ENCODE results near the gene SLC37A3. TPM values are rescaled to one million over a fixed set of nuclear protein-coding genes. Genes with fewer than 3 reads are reported as not detected.

Gene SLC37A3
- total RNA-seq, 1 experiment from 2014 or later = 22.1 TPM

DNA sequence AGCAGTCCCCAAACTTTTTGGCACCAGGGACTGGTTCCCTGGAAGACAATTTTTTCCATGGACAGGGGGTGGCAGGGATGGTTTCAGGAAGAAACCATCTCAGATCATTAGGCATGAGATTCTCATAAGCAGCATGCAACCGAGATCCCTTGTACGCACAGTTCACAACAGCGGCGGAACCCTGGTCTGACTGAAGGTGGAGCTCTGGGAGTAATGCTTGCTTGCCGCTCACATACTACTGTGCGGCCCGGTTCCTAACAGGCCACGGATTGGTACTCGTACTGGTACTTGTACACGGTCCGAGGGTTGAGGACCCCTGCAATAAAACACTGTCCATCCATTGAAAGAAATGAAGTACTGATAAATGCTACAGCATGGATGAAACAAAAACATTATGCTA lies 48.1 kb upstream of the SLC37A3 start:
- DNase-seq (no peak), ATAC-seq (no peak)
- CTCF ChIA-PET = no interaction called here
- no peaks in the 10 kb centered on the region for H3K79me2 ChIP-seq (ENCODE audit: low read length)
- no peaks in the 10 kb centered on the region for H3K9me2 ChIP-seq (replicated peaks; ENCODE audit: low read length)
- no peaks in the 10 kb centered on the region for H4K20me1 ChIP-seq (ENCODE audit: low read length)
- BruUV-seq (replicated peaks) = no TSS peak
- no peaks in the 10 kb centered on the region for H3F3A ChIP-seq (ENCODE audit: low read length, unreplicated experiment)
- H3K4me2 ChIP-seq (ENCODE audit: low read length) = no peak overlapping the region
- intact Hi-C loops (cut with micrococcal nuclease) = no loop called here
- H3K9me3 ChIP-seq (ENCODE audit: low read length) = no peaks in the 10 kb centered on the region
- no peaks in the 10 kb centered on the region for H3K27me3 ChIP-seq (ENCODE audit: low read length)
- no peak overlapping the region for H3K27ac ChIP-seq (ENCODE audit: low read length)
- POLR2A ChIA-PET (ENCODE audit: unreplicated experiment) = no interaction called here
- H3K36me3 ChIP-seq (ENCODE audit: low read depth, low read length) = no peaks in the 10 kb centered on the region
- H2AFZ ChIP-seq (ENCODE audit: low read length) = no peak overlapping the region
- TF ChIP-seq, protein P1, sequence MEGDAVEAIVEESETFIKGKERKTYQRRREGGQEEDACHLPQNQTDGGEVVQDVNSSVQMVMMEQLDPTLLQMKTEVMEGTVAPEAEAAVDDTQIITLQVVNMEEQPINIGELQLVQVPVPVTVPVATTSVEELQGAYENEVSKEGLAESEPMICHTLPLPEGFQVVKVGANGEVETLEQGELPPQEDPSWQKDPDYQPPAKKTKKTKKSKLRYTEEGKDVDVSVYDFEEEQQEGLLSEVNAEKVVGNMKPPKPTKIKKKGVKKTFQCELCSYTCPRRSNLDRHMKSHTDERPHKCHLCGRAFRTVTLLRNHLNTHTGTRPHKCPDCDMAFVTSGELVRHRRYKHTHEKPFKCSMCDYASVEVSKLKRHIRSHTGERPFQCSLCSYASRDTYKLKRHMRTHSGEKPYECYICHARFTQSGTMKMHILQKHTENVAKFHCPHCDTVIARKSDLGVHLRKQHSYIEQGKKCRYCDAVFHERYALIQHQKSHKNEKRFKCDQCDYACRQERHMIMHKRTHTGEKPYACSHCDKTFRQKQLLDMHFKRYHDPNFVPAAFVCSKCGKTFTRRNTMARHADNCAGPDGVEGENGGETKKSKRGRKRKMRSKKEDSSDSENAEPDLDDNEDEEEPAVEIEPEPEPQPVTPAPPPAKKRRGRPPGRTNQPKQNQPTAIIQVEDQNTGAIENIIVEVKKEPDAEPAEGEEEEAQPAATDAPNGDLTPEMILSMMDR (conservative IDR thresholded peaks at IDR 0.05; ENCODE audit: low read depth, low read length) = no peak
- TF ChIP-seq EZH2phosphoT487 (IDR thresholded peaks at IDR 0.05; ENCODE audit: borderline replicate concordance, low read length) (no peak), EZH2 (IDR thresholded peaks at IDR 0.05; ENCODE audit: low read length, unreplicated experiment) (no peak)
- no peak overlapping the region for H3K9ac ChIP-seq (ENCODE audit: low read length)
- no peaks in the 10 kb centered on the region for H3K4me1 ChIP-seq (ENCODE audit: insufficient read depth, low read length)
- H3K4me3 ChIP-seq (ENCODE audit: low read length) = no peak overlapping the region

DNA sequence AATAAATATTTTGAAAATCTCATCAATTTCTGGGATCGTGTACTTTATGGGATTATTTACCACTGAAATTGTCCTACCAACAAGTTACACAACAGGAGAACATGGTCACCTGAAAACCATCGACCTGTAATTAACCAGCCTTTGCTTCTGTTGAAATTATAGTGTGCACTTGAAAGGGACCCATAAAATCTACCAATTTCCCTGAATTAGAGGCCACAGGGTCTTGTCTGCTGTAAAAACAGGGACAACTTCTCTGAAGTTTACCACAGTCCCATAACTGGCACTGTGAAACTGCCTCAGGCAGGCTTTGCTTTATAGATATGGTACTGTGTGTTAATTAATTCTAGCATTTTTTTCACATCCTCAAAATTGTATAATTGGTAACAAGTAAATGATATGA lies 43.2 kb upstream of the SLC37A3 start:
- Histone ChIP-seq H3K27me3 (ENCODE audit: low read length) (no peaks in the 10 kb centered on the region), H3K9ac (ENCODE audit: low read length) (no peak overlapping the region), H3K79me2 (ENCODE audit: low read length) (no peaks in the 10 kb centered on the region), H3F3A (ENCODE audit: low read length, unreplicated experiment) (no peaks in the 10 kb centered on the region), H3K36me3 (ENCODE audit: low read depth, low read length) (no peaks in the 10 kb centered on the region), H3K9me2 (replicated peaks; ENCODE audit: low read length) (no peaks in the 10 kb centered on the region), H3K4me1 (ENCODE audit: insufficient read depth, low read length) (no peaks in the 10 kb centered on the region), H3K4me2 (ENCODE audit: low read length) (no peak overlapping the region), H2AFZ (ENCODE audit: low read length) (no peak overlapping the region), H3K4me3 (ENCODE audit: low read length) (no peak overlapping the region), H4K20me1 (ENCODE audit: low read length) (no peaks in the 10 kb centered on the region), H3K9me3 (ENCODE audit: low read length) (no peaks in the 10 kb centered on the region), H3K27ac (ENCODE audit: low read length) (no peak overlapping the region)
- ChIA-PET CTCF (no interaction called here), POLR2A (ENCODE audit: unreplicated experiment) (no interaction called here)
- TF ChIP-seq, protein P1 (conservative IDR thresholded peaks at IDR 0.05; ENCODE audit: low read depth, low read length) = no peak
- no peak for TF ChIP-seq EZH2 (IDR thresholded peaks at IDR 0.05; ENCODE audit: low read length, unreplicated experiment)
- no peak for TF ChIP-seq EZH2phosphoT487 (IDR thresholded peaks at IDR 0.05; ENCODE audit: borderline replicate concordance, low read length)
- ATAC-seq (no peak), DNase-seq (no peak)
- BruUV-seq (replicated peaks) = no TSS peak
- intact Hi-C loops (cut with micrococcal nuclease) = no loop called here

DNA sequence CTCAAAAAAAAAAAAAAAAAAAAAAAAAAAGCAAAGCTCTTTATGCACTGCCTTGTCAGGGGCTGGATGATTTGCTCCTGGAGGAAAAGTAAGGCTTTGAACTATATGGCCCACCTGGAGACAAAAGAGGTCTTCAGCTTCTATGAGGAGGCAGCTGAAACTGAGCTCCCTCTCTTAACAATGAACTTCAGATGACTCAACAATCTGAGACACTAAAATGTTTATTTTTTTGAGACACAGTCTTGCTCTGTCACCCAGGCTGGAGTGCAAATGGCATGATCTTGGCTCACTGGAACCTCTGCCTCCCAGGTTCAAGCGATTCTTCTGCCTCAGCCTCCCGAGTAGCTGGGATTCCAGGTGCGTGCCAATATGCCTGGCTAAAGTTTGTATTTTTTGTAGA lies 42.3 kb upstream of the SLC37A3 start:
- H3K27me3 ChIP-seq (ENCODE audit: low read length) = no peaks in the 10 kb centered on the region
- no peak overlapping the region for H3K4me2 ChIP-seq (ENCODE audit: low read length)
- H3K9me3 ChIP-seq (ENCODE audit: low read length) = no peaks in the 10 kb centered on the region
- H3K4me1 ChIP-seq (ENCODE audit: insufficient read depth, low read length) = no peaks in the 10 kb centered on the region
- no peak overlapping the region for H3K4me3 ChIP-seq (ENCODE audit: low read length)
- H3K9me2 ChIP-seq (replicated peaks; ENCODE audit: low read length) = no peaks in the 10 kb centered on the region
- ATAC-seq (no peak), DNase-seq (peak; percentile 14)
- TF ChIP-seq EZH2 (IDR thresholded peaks at IDR 0.05; ENCODE audit: low read length, unreplicated experiment) (no peak), EZH2phosphoT487 (IDR thresholded peaks at IDR 0.05; ENCODE audit: borderline replicate concordance, low read length) (no peak)
- TF ChIP-seq, protein P1 (conservative IDR thresholded peaks at IDR 0.05; ENCODE audit: low read depth, low read length) = no peak
- intact Hi-C loops (cut with micrococcal nuclease) = no loop called here
- POLR2A ChIA-PET (ENCODE audit: unreplicated experiment) = no interaction called here
- H3K79me2 ChIP-seq (ENCODE audit: low read length) = no peaks in the 10 kb centered on the region
- no peak overlapping the region for H3K27ac ChIP-seq (ENCODE audit: low read length)
- no peak overlapping the region for H3K9ac ChIP-seq (ENCODE audit: low read length)
- no peaks in the 10 kb centered on the region for H3K36me3 ChIP-seq (ENCODE audit: low read depth, low read length)
- H2AFZ ChIP-seq (ENCODE audit: low read length) = no peak overlapping the region
- H4K20me1 ChIP-seq (ENCODE audit: low read length) = no peaks in the 10 kb centered on the region
- BruUV-seq (replicated peaks) = no TSS peak
- CTCF ChIA-PET = no interaction called here
- H3F3A ChIP-seq (ENCODE audit: low read length, unreplicated experiment) = no peaks in the 10 kb centered on the region
